CD4-positive, alpha-beta memory T cell (primary cell): ENCODE measurements around the gene NUB1. TPM values are rescaled to one million over a fixed set of nuclear protein-coding genes. Genes with fewer than 3 reads are reported as not detected.
A peak's percentile ranks its signal among the peaks of the same experiment; 100 is the strongest.

Source experiments
- CTCF ChIA-PET: fragments of 350-600 bp; sonication (Branson Sonifier 250); formaldehyde crosslinking; loops from one replicate; lab custom pipeline; 2021; ENCODE audit warnings: inconsistent platforms; ENCODE audit not compliant: partially characterized antibody; lab: Charles Lee
- POLR2A ChIA-PET: fragments of 350-600 bp; sonication (Branson Sonifier 250); formaldehyde crosslinking; loops from one replicate; lab custom pipeline; 2021; ENCODE audit not compliant: partially characterized antibody; lab: Charles Lee
- DNase-seq, 5 donors: peaks; one replicate each; pipeline versions ENCODE4 v3.0.0 to v3.0.0-alpha.2; 2020 to 2022; ENCODE audit warnings: mixed read lengths in 1 of 5
- H3K27ac ChIP-seq: one replicate; pipeline ENCODE4 v1.7.0; 2013; ENCODE audit warnings: low read depth, low read length
- H3K27me3 ChIP-seq: 2 replicates; pipeline ENCODE4 v1.7.0; 2013; ENCODE audit warnings: mild to moderate bottlenecking, low read length, moderate library complexity; ENCODE audit not compliant: insufficient read depth
- H3K36me3 ChIP-seq: 2 replicates; pipeline ENCODE4 v1.7.0; 2013; ENCODE audit warnings: mild to moderate bottlenecking, low read length, moderate library complexity; ENCODE audit not compliant: insufficient read depth
- H3K4me1 ChIP-seq: 2 replicates; pipeline ENCODE4 v1.7.0; 2013; ENCODE audit warnings: mild to moderate bottlenecking, low read length, moderate library complexity; ENCODE audit not compliant: insufficient read depth
- H3K4me3 ChIP-seq, 2 donors: one replicate each; pipeline ENCODE4 v1.7.0; 2013; ENCODE audit warnings: low read length in 2 of 2, mild to moderate bottlenecking in 1 of 2
- H3K9me3 ChIP-seq, 2 donors: one replicate each; pipeline ENCODE4 v1.7.0; 2013; ENCODE audit warnings: low read length in 2 of 2, control low read depth in 1 of 2; ENCODE audit not compliant: control insufficient read depth in 1 of 2
- H3K27ac Mint-ChIP-seq, 7 donors: one replicate each; pipeline ENCODE4 v1.8.0; 2020 to 2021; ENCODE audit warnings: mixed read lengths in 7 of 7, mild to moderate bottlenecking in 6 of 7, inconsistent platforms in 3 of 7, moderate library complexity in 3 of 7
- H3K27me3 Mint-ChIP-seq, 2 donors: one replicate each; pipeline ENCODE4 v1.8.0; 2020 to 2021; ENCODE audit warnings: mixed read lengths in 2 of 2
- H3K36me3 Mint-ChIP-seq, 2 donors: one replicate each; pipeline ENCODE4 v1.8.0; 2020 to 2021; ENCODE audit warnings: mixed read lengths in 2 of 2, inconsistent platforms in 1 of 2, mild to moderate bottlenecking in 1 of 2
- H3K4me1 Mint-ChIP-seq, 4 donors: one replicate each; pipeline ENCODE4 v1.8.0; 2020 to 2021; ENCODE audit warnings: mixed read lengths in 4 of 4, mild to moderate bottlenecking in 1 of 4
- H3K4me3 Mint-ChIP-seq, 8 donors: one replicate each; pipeline ENCODE4 v1.8.0; 2020 to 2021; ENCODE audit warnings: mixed read lengths in 8 of 8, mild to moderate bottlenecking in 7 of 8, moderate library complexity in 6 of 8, inconsistent platforms in 3 of 8
- H3K9me3 Mint-ChIP-seq, 8 donors: one replicate each; pipeline ENCODE4 v1.8.0; 2020 to 2021; ENCODE audit warnings: mixed read lengths in 8 of 8, mild to moderate bottlenecking in 5 of 8, inconsistent platforms in 3 of 8, moderate library complexity in 1 of 8
- intact Hi-C: fragments of 100-400 bp; cut with micrococcal nuclease; formaldehyde crosslinking; loops from one replicate; pipeline ENCODE4 v1.15.1; 2023
- polyA plus RNA-seq, 2 donors: library from polyadenylated mRNA; unstranded; fragments of 300-500 nt; fragmentation: Illumina TruSeq; gene quantifications; one replicate each; pipeline ENCODE4 v1.2.3, GENCODE V29; 2021
- total RNA-seq, 2 experiments: library from RNA; stranded (reverse); gene quantifications; one replicate each; pipeline ENCODE4 v1.2.3, GENCODE V29; 2021

The NUB1 gene
- total and polyA plus RNA-seq, 4 experiments from 2014 or later = 50.1 to 119 (median 96.4) TPM

- POLR2A ChIA-PET = interaction anchor here (0.6 kb wide), 1 partner anchor 660 kb away, joined by 3 read pairs; no protein-coding TSS in a partner anchor
Observed at GRCh38 chr7:151361193-151361959, 19.8 kb downstream of the NUB1 start.

GRCh38 chr7:151363182-151363581 lies 21.6 kb downstream of the NUB1 start:
- peaks cover 5% of the 10 kb centered on the region for H3K4me1 ChIP-seq
- no peak overlapping the region for H3K4me3 Mint-ChIP-seq
- H3K9me3 ChIP-seq = no peaks in the 10 kb centered on the region
- no peak for DNase-seq
- no peaks in the 10 kb centered on the region for H3K27me3 ChIP-seq
- H3K27me3 Mint-ChIP-seq = no peaks in the 10 kb centered on the region
- H3K9me3 Mint-ChIP-seq = peaks cover 0 to 3% (median 0%) of the 10 kb centered on the region in 8 donors
- no peak overlapping the region for H3K27ac ChIP-seq
- H3K36me3 ChIP-seq = peaks cover 31% of the 10 kb centered on the region
- peaks cover 4 to 8% (median 6%) of the 10 kb centered on the region in 4 donors for H3K4me1 Mint-ChIP-seq
- H3K4me3 ChIP-seq = no peak overlapping the region
- peaks cover 43 to 53% of the 10 kb centered on the region in 2 donors for H3K36me3 Mint-ChIP-seq
- intact Hi-C loops = no loop called here
- H3K27ac Mint-ChIP-seq = peak overlapping the region in 3 of 7 donors; percentile 7 to 79 (median 75)
- ChIA-PET CTCF (interaction anchor here (0.7 to 15.1 kb wide), 4 partner anchors 8 to 84 kb away, joined by 3 to 398 read pairs (median 6); partner anchors contain the start of gene CRYGN), POLR2A (interaction anchor here (1.5 to 2.2 kb wide), 2 partner anchors 10 to 12 kb away, joined by 5 to 8 read pairs; no protein-coding TSS in a partner anchor)

More at GRCh38 chr7:151361193-151361959, 19.8 kb downstream of the NUB1 start:
- H3K27me3 Mint-ChIP-seq = no peaks in the 10 kb centered on the region
- no peak for DNase-seq
- intact Hi-C loops = no loop called here
- Histone ChIP-seq H3K4me1 (no peaks in the 10 kb centered on the region), H3K36me3 (peaks cover 39% of the 10 kb centered on the region), H3K4me3 (no peak overlapping the region), H3K27ac (no peak overlapping the region), H3K27me3 (no peaks in the 10 kb centered on the region), H3K9me3 (no peaks in the 10 kb centered on the region)
- H3K9me3 Mint-ChIP-seq = peaks cover 0 to 3% (median 0%) of the 10 kb centered on the region in 8 donors
- no peak overlapping the region for H3K4me3 Mint-ChIP-seq
- H3K4me1 Mint-ChIP-seq = peaks cover 0 to 6% (median 2%) of the 10 kb centered on the region in 4 donors
- peaks cover 46 to 59% of the 10 kb centered on the region in 2 donors for H3K36me3 Mint-ChIP-seq
- CTCF ChIA-PET = interaction anchor here (1.6 to 15.1 kb wide), 2 partner anchors 11 to 85 kb away, joined by 5 to 398 read pairs; partner anchors contain the start of gene CRYGN
- H3K27ac Mint-ChIP-seq = peak overlapping the region in 1 of 7 donors; percentile 43

- Mint-ChIP-seq H3K4me3 (no peak overlapping the region), H3K9me3 (peaks cover 0 to 3% (median 0%) of the 10 kb centered on the region in 8 donors), H3K36me3 (peaks cover 33 to 51% of the 10 kb centered on the region in 2 donors), H3K27ac (peak overlapping the region in 4 of 7 donors; percentile 18 to 85 (median 51)), H3K27me3 (no peaks in the 10 kb centered on the region), H3K4me1 (peaks cover 6 to 14% (median 9%) of the 10 kb centered on the region in 4 donors)
- DNase-seq = no peak
- H3K36me3 ChIP-seq = peaks cover 31% of the 10 kb centered on the region
- intact Hi-C loops = loop anchor here (5.0 kb wide), 1 partner anchor 391 kb away; no protein-coding TSS in a partner anchor
- no peak overlapping the region for H3K4me3 ChIP-seq
- ChIA-PET POLR2A (interaction anchor here (0.6 to 2.0 kb wide), 3 partner anchors 64 to 83 kb away, joined by 3 to 9 read pairs (median 3); no protein-coding TSS in a partner anchor), CTCF (interaction anchor here (0.9 to 15.1 kb wide), 7 partner anchors 9 to 392 kb away, joined by 3 to 398 read pairs (median 5); partner anchors contain the start of gene CRYGN)
- H3K27ac ChIP-seq = no peak overlapping the region
- H3K9me3 ChIP-seq = no peaks in the 10 kb centered on the region
- H3K4me1 ChIP-seq = peaks cover 10% of the 10 kb centered on the region
- H3K27me3 ChIP-seq = no peaks in the 10 kb centered on the region
Observed at GRCh38 chr7:151366166-151366879, 24.7 kb downstream of the NUB1 start.

- ChIA-PET CTCF (interaction anchor here (0.9 to 15.1 kb wide), 7 partner anchors 10 to 391 kb away, joined by 3 to 398 read pairs (median 6); partner anchors contain the start of gene CRYGN), POLR2A (interaction anchor here (0.6 to 2.0 kb wide), 3 partner anchors 63 to 82 kb away, joined by 3 to 9 read pairs (median 3); no protein-coding TSS in a partner anchor)
- Histone ChIP-seq H3K27me3 (no peaks in the 10 kb centered on the region), H3K9me3 (no peaks in the 10 kb centered on the region), H3K4me3 (no peak overlapping the region), H3K27ac (no peak overlapping the region), H3K36me3 (peaks cover 27% of the 10 kb centered on the region), H3K4me1 (peaks cover 10% of the 10 kb centered on the region)
- intact Hi-C loops = loop anchor here (5.0 kb wide), 1 partner anchor 390 kb away; no protein-coding TSS in a partner anchor
- Mint-ChIP-seq H3K36me3 (peaks cover 29 to 51% of the 10 kb centered on the region in 2 donors), H3K27ac (peak overlapping the region in 3 of 7 donors; percentile 42 to 73 (median 48)), H3K4me1 (peaks cover 6 to 14% (median 9%) of the 10 kb centered on the region in 4 donors), H3K9me3 (peaks cover 0 to 3% (median 0%) of the 10 kb centered on the region in 8 donors), H3K27me3 (no peaks in the 10 kb centered on the region), H3K4me3 (no peak overlapping the region)
- no peak for DNase-seq
Observed at GRCh38 chr7:151366880-151367222, 25.2 kb downstream of the NUB1 start.

- intact Hi-C loops = loop anchor here (5.0 kb wide), 1 partner anchor 390 kb away; no protein-coding TSS in a partner anchor
- no peak for DNase-seq
- no peak overlapping the region for H3K4me3 ChIP-seq
- no peaks in the 10 kb centered on the region for H3K27me3 ChIP-seq
- peaks cover 22% of the 10 kb centered on the region for H3K36me3 ChIP-seq
- Mint-ChIP-seq H3K4me1 (peaks cover 6 to 16% (median 10%) of the 10 kb centered on the region in 4 donors), H3K4me3 (no peak overlapping the region), H3K36me3 (peaks cover 28 to 51% of the 10 kb centered on the region in 2 donors), H3K9me3 (peaks cover 0 to 3% (median 0%) of the 10 kb centered on the region in 8 donors), H3K27me3 (no peaks in the 10 kb centered on the region), H3K27ac (peak overlapping the region in 6 of 7 donors; percentile 50 to 92 (median 69))
- POLR2A ChIA-PET = interaction anchor here (0.6 to 2.0 kb wide), 2 partner anchors 63 to 82 kb away, joined by 3 to 9 read pairs; no protein-coding TSS in a partner anchor
- H3K4me1 ChIP-seq = peaks cover 10% of the 10 kb centered on the region
- H3K27ac ChIP-seq = no peak overlapping the region
- H3K9me3 ChIP-seq = no peaks in the 10 kb centered on the region
- CTCF ChIA-PET = interaction anchor here (1.3 to 15.1 kb wide), 5 partner anchors 9 to 79 kb away, joined by 5 to 398 read pairs (median 36); partner anchors contain the start of gene CRYGN
Observed at GRCh38 chr7:151367284-151367683, 25.7 kb downstream of the NUB1 start.

GRCh38 chr7:151368136-151368571 lies 26.5 kb downstream of the NUB1 start:
- peaks cover 6 to 16% (median 10%) of the 10 kb centered on the region in 4 donors for H3K4me1 Mint-ChIP-seq
- H3K9me3 Mint-ChIP-seq = peaks cover 0 to 3% (median 0%) of the 10 kb centered on the region in 8 donors
- peaks cover 28 to 50% of the 10 kb centered on the region in 2 donors for H3K36me3 Mint-ChIP-seq
- H3K27me3 Mint-ChIP-seq = no peaks in the 10 kb centered on the region
- no peaks in the 10 kb centered on the region for H3K9me3 ChIP-seq
- POLR2A ChIA-PET = interaction anchor here (0.9 to 1.3 kb wide), 5 partner anchors 41 to 82 kb away, joined by 3 to 18 read pairs (median 5); partner anchors contain the start of gene WDR86
- H3K27ac ChIP-seq = no peak overlapping the region
- H3K4me1 ChIP-seq = peaks cover 10% of the 10 kb centered on the region
- CTCF ChIA-PET = interaction anchor here (0.6 to 15.1 kb wide), 26 partner anchors 8 to 380 kb away, joined by 3 to 398 read pairs (median 4); partner anchors contain the start of genes CRYGN and WDR86
- peak overlapping the region in 6 of 7 donors; percentile 44 to 92 (median 88) for H3K27ac Mint-ChIP-seq
- intact Hi-C loops = loop anchor here (1.0 to 5.0 kb wide), 5 partner anchors 40 to 389 kb away; no protein-coding TSS in a partner anchor
- no peak overlapping the region for H3K4me3 ChIP-seq
- H3K27me3 ChIP-seq = no peaks in the 10 kb centered on the region
- peaks cover 23% of the 10 kb centered on the region for H3K36me3 ChIP-seq
- peak overlapping the region in 1 of 8 donors; percentile 38 for H3K4me3 Mint-ChIP-seq
- DNase-seq = peak; percentile 74 to 81 (median 75)
